Ectodermal cell (in vitro differentiated cells): Measurements from ENCODE around the gene GRIP1.

Source experiments
- H3K27ac ChIP-seq: 2 replicates; pipeline ENCODE4 v1.7.0; 2013; ENCODE audit warnings: mild to moderate bottlenecking, low read depth, low read length; ENCODE audit not compliant: insufficient read depth, poor library complexity, severe bottlenecking
- H3K27me3 ChIP-seq: 2 replicates; pipeline ENCODE4 v1.7.0; 2013; ENCODE audit warnings: mild to moderate bottlenecking, low read length; ENCODE audit not compliant: insufficient read depth, control insufficient read depth, poor library complexity, severe bottlenecking
- H3K36me3 ChIP-seq: one replicate; pipeline ENCODE4 v1.7.0; 2013; ENCODE audit warnings: low read length; ENCODE audit not compliant: control insufficient read depth, insufficient read depth
- H3K4me1 ChIP-seq: one replicate; pipeline ENCODE4 v1.7.0; 2013; ENCODE audit warnings: low read length; ENCODE audit not compliant: control insufficient read depth, insufficient read depth
- H3K4me3 ChIP-seq: 2 replicates; pipeline ENCODE4 v1.7.0; 2013; ENCODE audit warnings: low read depth, low read length, control low read depth; ENCODE audit not compliant: insufficient read depth
- H3K9me3 ChIP-seq: 2 replicates; pipeline ENCODE4 v1.7.0; 2013; ENCODE audit warnings: mild to moderate bottlenecking, low read length, moderate library complexity; ENCODE audit not compliant: control insufficient read depth
- WGBS, 2 experiments: methylation state at CpG; one replicate each; pipeline ENCODE4 v1.1.7; 2013; ENCODE audit warnings: missing lambda C conversion rate in 2 of 2; 5-methylcytosine and 5-hydroxymethylcytosine counted together

Gene GRIP1

DNA sequence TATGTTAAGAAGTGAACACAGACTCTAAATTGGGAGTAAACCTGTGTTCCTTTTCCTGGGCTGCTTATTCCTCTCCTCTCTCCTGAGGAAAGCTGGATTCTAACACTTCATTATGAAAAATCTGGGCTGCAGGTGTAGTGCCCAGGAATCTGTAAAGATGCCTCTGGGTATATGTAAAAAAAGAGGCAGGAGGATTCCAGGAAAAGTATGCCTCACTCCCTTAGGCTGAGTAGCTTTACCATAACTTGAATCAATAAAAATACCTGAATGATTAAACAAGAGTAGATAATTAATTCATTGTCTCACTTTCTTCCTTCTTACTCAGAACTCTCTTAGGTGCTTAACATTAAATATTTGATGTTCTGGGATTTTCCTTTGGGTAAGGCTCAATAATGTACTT, 185.1 kb downstream of the GRIP1 start:
- H3K4me3 ChIP-seq: no peak overlapping the region
- H3K36me3 ChIP-seq: no peaks in the 10 kb centered on the region
- H3K27me3 ChIP-seq: no peaks in the 10 kb centered on the region
- no peak overlapping the region for H3K27ac ChIP-seq
- no peaks in the 10 kb centered on the region for H3K9me3 ChIP-seq
- no peaks in the 10 kb centered on the region for H3K4me1 ChIP-seq

DNA sequence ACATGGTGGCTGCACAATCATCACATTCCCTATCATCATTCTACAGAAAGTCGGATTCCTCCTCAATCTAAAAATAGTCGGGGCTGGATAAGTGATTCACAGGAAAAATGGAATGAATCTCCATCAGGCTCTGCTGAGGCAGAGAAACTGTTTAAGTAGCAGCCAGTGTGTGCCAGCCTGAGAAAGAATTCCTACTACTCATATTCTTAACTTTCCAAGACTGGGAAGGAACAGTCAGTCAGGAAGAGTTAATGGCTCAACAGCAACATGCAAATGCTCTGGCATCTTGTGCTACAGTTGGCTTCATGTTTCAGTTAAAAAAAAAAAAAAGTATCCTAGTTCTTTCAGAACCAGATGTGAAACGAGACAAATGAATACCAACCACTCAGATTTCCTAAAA, 187.0 kb downstream of the GRIP1 start:
- Histone ChIP-seq H3K27me3 (no peaks in the 10 kb centered on the region), H3K27ac (no peak overlapping the region), H3K9me3 (no peaks in the 10 kb centered on the region), H3K4me1 (no peaks in the 10 kb centered on the region), H3K36me3 (no peaks in the 10 kb centered on the region), H3K4me3 (no peak overlapping the region)
- 75 to 84% methylated on average over 1 to 3 of the region's 3 CpGs for WGBS, 2 experiments

DNA sequence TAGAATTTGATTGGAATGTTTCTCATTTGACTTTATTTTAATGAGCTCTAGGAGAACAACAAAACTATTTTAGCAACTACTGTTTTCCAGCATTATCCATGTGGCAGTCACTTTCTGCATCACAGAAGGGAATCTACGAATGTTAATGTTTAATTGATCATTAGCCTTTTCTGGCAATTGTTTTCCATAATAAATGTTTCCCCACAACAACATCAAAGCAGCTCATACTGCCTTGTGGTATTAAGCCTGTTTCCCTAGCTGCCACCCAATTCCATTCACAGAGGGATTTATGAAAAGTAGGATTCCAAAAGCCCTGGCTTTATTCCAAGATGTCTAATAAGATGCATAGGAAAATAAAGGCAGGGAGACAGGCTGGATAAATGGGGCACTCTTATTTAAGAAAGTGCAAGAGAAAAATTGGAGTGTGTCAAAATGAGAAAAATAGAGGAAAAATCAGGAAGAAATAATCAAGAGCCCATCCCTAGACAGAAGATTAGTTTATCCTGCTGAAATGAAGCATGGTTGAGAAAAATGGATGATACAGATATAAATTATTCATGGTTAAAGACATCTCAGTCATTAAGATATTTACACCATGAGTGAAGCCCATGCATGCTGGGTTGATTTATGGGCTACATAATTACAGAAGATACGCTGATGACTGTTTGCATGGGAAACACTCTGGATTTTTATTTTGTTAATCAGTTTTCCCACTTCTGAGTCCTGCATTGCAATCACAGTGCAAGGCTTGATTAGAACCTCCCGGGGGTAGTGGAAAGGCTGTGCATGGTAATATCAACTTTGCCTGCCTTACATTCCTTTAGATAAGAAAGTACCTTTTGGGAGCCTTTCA, 196.3 kb downstream of the GRIP1 start:
- H3K27ac ChIP-seq: no peak overlapping the region
- H3K4me3 ChIP-seq: no peak overlapping the region
- no peaks in the 10 kb centered on the region for H3K4me1 ChIP-seq
- no peaks in the 10 kb centered on the region for H3K27me3 ChIP-seq
- H3K36me3 ChIP-seq: no peaks in the 10 kb centered on the region
- WGBS, 2 experiments: 89 to 93% methylated on average over 3 of the region's 3 CpGs
- no peaks in the 10 kb centered on the region for H3K9me3 ChIP-seq

DNA sequence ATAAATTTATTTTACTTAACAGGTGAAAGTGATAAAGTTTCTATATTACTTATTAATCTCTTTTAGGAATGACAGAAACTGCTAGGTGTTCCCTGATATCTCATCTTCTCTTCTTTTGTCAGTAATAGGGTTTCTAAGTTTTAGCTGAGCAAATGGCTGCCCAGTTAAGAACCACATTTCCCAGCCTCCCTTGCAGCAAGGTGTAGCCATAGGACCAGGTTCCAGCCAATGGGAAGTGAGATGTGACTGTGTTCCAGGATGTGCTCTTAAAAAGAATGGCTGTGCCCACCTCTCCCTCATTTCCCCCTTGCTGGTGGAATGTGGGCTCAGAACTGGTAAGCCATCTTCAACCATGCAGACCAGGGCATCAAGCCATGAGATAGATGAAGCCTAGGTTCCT, 210.9 kb downstream of the GRIP1 start:
- Histone ChIP-seq H3K27me3 (no peaks in the 10 kb centered on the region), H3K4me1 (no peaks in the 10 kb centered on the region), H3K4me3 (no peak overlapping the region), H3K36me3 (no peaks in the 10 kb centered on the region), H3K27ac (no peak overlapping the region), H3K9me3 (no peaks in the 10 kb centered on the region)

DNA sequence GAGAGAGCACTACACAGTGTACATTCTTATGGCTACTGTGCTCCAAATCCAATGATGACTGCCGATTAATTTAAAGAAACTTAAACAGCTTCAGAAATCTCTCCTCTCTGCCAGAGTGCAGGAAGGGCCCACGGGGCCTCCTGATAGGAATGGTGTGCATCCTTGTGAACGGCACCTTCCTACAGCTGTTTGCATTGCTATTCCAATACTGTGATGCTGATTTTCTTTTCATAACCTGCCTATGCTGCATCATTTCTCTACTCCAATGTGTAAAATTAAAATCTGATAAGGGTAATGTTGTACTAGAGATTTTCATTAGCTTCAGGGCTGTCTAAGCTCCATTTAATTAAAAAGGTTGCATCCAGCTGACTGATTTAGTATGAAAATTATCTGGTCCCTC, 217.5 kb downstream of the GRIP1 start:
- Histone ChIP-seq H3K4me1 (no peaks in the 10 kb centered on the region), H3K9me3 (no peaks in the 10 kb centered on the region), H3K36me3 (no peaks in the 10 kb centered on the region), H3K27ac (no peak overlapping the region), H3K27me3 (no peaks in the 10 kb centered on the region), H3K4me3 (no peak overlapping the region)
- 91 to 92% methylated on average over 3 of the region's 3 CpGs for WGBS, 2 experiments

DNA sequence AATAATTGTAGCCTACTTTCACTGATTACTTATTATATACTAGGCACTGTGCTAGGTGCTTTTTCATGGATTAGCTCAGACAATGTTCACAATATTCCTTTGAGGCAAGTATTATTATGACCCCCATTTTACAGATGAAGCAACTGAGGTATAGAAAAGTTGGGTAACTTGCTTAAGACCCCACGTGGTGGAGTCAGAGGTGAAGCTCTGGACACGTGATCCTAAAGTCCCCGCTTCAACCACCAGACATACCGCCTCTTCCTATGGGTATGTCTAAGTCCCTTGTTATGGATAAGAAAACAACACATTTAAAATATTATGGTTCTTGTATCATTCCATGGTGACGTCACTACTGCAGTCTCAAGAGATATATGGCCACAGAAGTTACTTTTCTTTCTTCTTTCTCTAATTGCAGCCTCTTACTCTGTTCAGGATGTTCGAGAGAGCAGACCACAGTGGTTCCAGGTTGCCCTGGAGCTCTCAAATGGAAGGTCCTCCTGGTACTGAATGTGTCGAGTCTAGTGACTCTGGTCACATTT, 218.9 kb downstream of the GRIP1 start:
- 93 to 98% methylated on average over 6 to 7 of the region's 7 CpGs for WGBS, 2 experiments
- H3K27me3 ChIP-seq: no peaks in the 10 kb centered on the region
- no peak overlapping the region for H3K27ac ChIP-seq
- no peaks in the 10 kb centered on the region for H3K9me3 ChIP-seq
- H3K36me3 ChIP-seq: no peaks in the 10 kb centered on the region
- no peaks in the 10 kb centered on the region for H3K4me1 ChIP-seq
- no peak overlapping the region for H3K4me3 ChIP-seq

DNA sequence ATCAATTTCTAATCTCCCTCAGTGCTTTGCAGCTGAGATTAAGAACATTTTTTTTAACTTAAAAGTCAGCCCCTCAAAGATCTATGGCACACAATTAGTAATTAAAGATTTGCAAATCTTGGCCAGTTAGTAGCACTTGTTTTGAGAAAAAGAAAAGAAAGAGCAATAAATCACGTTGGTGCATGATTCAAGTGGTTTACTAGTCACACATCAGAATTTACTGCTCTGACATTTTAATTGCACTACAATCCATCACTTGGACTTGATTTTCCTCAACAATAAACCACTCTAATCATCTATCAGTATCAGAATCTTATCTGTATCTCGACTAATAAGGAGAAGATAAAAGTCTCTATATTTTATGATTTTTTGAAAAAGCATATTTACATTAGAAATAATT, 222.3 kb downstream of the GRIP1 start:
- Histone ChIP-seq H3K4me3 (no peak overlapping the region), H3K27me3 (no peaks in the 10 kb centered on the region), H3K9me3 (no peaks in the 10 kb centered on the region), H3K27ac (no peak overlapping the region), H3K4me1 (no peaks in the 10 kb centered on the region), H3K36me3 (no peaks in the 10 kb centered on the region)
- WGBS, 2 experiments: 60 to 82% methylated on average over 1 of the region's 2 CpGs

DNA sequence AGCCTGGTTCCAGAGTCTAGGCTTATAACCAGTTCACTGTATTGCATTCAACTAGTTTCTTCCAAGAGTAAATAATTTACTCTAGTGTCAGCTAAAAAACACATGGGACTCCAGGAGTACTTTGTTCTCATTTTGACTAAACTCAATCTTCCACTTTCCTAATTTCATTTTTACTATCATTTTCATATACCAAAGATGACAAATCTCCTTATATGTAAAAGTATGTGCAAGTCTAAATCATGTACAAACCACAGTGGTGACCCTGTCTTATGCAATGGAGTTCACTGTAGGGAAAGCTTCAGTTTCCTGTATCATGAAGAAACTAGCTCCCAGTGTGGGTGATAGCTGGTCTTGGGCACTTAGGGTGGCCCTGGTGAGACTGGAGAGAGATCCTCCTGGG, 225.0 kb downstream of the GRIP1 start:
- Histone ChIP-seq H3K27ac (no peak overlapping the region), H3K4me1 (no peaks in the 10 kb centered on the region), H3K9me3 (no peaks in the 10 kb centered on the region), H3K4me3 (no peak overlapping the region), H3K27me3 (no peaks in the 10 kb centered on the region), H3K36me3 (no peaks in the 10 kb centered on the region)

DNA sequence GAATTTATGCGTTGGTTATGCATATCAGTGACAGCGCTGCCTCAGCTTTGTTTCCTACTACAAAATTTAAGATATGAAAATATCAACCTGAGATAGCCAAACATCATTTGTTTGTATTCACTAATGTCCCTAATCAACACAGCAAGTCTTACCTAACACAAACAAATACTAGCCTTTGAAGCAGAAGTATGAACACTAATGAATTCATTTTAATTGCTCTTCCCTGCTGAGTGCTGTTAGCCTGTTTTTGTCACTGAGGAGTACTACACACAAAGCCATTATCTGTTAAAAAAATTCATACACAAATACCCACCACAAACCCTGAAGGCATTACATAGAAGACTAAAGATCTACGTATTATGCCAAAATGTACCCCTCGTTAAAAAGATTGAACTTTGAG, 225.8 kb downstream of the GRIP1 start:
- H3K27ac ChIP-seq: no peak overlapping the region
- H3K36me3 ChIP-seq: no peaks in the 10 kb centered on the region
- WGBS, 2 experiments: 68 to 90% methylated on average over 2 to 4 of the region's 4 CpGs
- H3K4me3 ChIP-seq: no peak overlapping the region
- H3K9me3 ChIP-seq: no peaks in the 10 kb centered on the region
- H3K4me1 ChIP-seq: no peaks in the 10 kb centered on the region
- no peaks in the 10 kb centered on the region for H3K27me3 ChIP-seq

DNA sequence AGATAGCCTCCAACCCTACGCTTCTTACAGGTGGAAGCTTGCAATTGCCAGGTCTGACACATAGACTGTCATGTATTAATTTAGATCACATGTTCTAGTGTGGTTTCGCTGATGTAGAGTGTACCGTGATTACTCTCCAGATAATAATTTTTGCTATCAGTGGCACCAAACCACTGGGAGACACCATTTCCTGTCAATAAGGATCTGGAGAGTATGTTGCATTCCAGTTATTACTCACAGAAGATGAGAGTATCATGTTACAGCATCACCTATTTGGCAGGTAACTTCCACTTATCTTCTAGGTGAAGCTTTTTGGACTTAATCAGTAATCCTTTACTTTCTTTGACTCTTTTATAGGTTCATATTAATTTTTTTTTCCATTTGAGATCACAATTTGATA, 229.3 kb downstream of the GRIP1 start:
- Histone ChIP-seq H3K4me3 (no peak overlapping the region), H3K27me3 (no peaks in the 10 kb centered on the region), H3K36me3 (no peaks in the 10 kb centered on the region), H3K9me3 (no peaks in the 10 kb centered on the region), H3K4me1 (peaks cover 4% of the 10 kb centered on the region), H3K27ac (no peak overlapping the region)
- 85 to 98% methylated on average over 3 of the region's 3 CpGs for WGBS, 2 experiments
